ENCODE data around the gene MZF1. TPM values are rescaled to one million over a fixed set of nuclear protein-coding genes. Genes with fewer than 3 reads are reported as not detected.

Gene MZF1
- total and polyA plus RNA-seq, 9 of the 15 experiments (the other 6 are each of a cell fraction or from before 2014, with no cell fraction given), result 0.31 to 29.3 (median 11.5) TPM

GRCh38 chr19:58558623-58559274 is 14.4 kb downstream of the MZF1 start (continued):
- TF ChIP-seq GTF2E2 (tag; IDR thresholded peaks at IDR 0.05) (no peak), NFRKB (IDR thresholded peaks at IDR 0.05; ENCODE audit: low read depth) (no peak), FUS (optimal IDR thresholded peaks at IDR 0.05; ENCODE audit: low read depth, low read length) (no peak), HDAC3 (IDR thresholded peaks at IDR 0.05; ENCODE audit: borderline replicate concordance, partially characterized antibody) (no peak), CREB3 (tag; conservative IDR thresholded peaks at IDR 0.05; ENCODE audit: low read depth) (no peak), GABPB1 (CRISPR knock-in tag; IDR thresholded peaks at IDR 0.05) (peak; percentile 95), ZNF695 (CRISPR knock-in tag; IDR thresholded peaks at IDR 0.05) (no peak), FOXO4 (CRISPR knock-in tag; IDR thresholded peaks at IDR 0.05) (0 out of 2 replicates have a peak, but pooled peaks have one; percentile 45), FOXM1 (IDR thresholded peaks at IDR 0.05; ENCODE audit: low read depth) (no peak), FOXM1 (CRISPR knock-in tag; IDR thresholded peaks at IDR 0.05; ENCODE audit: low read depth) (no peak), ETS1 (conservative IDR thresholded peaks at IDR 0.05; ENCODE audit: control insufficient read depth, low read depth, low read length) (peak; percentile 59), MLLT1 (IDR thresholded peaks at IDR 0.05) (no peak), BCL6 (CRISPR knock-in tag; IDR thresholded peaks at IDR 0.05) (no peak), MNT (conservative IDR thresholded peaks at IDR 0.05) (no peak), RFX7 (CRISPR knock-in tag; IDR thresholded peaks at IDR 0.05) (no peak), ZKSCAN3 (CRISPR knock-in tag; IDR thresholded peaks at IDR 0.05) (no peak), TCF7L2 (IDR thresholded peaks at IDR 0.05; ENCODE audit: low read depth, low read length) (no peak), JUNB (CRISPR knock-in tag; conservative IDR thresholded peaks at IDR 0.05) (no peak), ZBTB33 (CRISPR knock-in tag; IDR thresholded peaks at IDR 0.05) (no peak), TFAM (CRISPR knock-in tag; conservative IDR thresholded peaks at IDR 0.05) (no peak)

Measured in K562 (cell line).